Measurements from ENCODE around the gene CSNK1D. TPM values are rescaled to one million over a fixed set of nuclear protein-coding genes. Genes with fewer than 3 reads are reported as not detected.

CSNK1D gene
- total and polyA plus RNA-seq, 10 of the 15 experiments (the other 5 are each of a cell fraction or from before 2014, with no cell fraction given): 5.7 to 105 (median 58.1) TPM

- peaks cover 31% of the 10 kb centered on the region for H4K20me1 ChIP-seq (ENCODE audit: control insufficient read depth, insufficient read depth)
- CTCF ChIA-PET: interaction anchor here (1.0 kb wide), 1 partner anchor 49 kb away, joined by 3 read pairs; no protein-coding TSS in a partner anchor
- POLR2A ChIA-PET: no interaction called here
- BruUV-seq (replicated peaks): no TSS peak
- SMC1A ChIA-PET (ENCODE audit: uncharacterized antibody, unreplicated experiment): interaction anchor here (1.2 to 1.3 kb wide), 2 partner anchors 22 to 33 kb away, joined by 3 read pairs; no protein-coding TSS in a partner anchor
- no peak overlapping the region for H3K4me3 ChIP-seq
- H3K27me3 ChIP-seq (replicated peaks in 1 of 2; ENCODE audit: control insufficient read depth in 2 of 2, insufficient read depth in 2 of 2, low read length in 1 of 2): no peaks in the 10 kb centered on the region
- TF ChIP-seq RAD21 (IDR thresholded peaks at IDR 0.05; ENCODE audit: insufficient read depth, low read depth, low read length) (no peak), ZBTB33 (IDR thresholded peaks at IDR 0.05) (peak; percentile 86), NR2F1 (conservative IDR thresholded peaks at IDR 0.05) (peak; percentile 71), IKZF1 (conservative IDR thresholded peaks at IDR 0.05) (0 out of 2 replicates have a peak, but pooled peaks have one; percentile 29), MTA2 (IDR thresholded peaks at IDR 0.05; ENCODE audit: low read depth) (no peak), ZBTB11 (CRISPR knock-in tag; IDR thresholded peaks at IDR 0.05) (no peak), BCL3 (IDR thresholded peaks at IDR 0.05; ENCODE audit: borderline replicate concordance, insufficient read depth, low read depth, low read length, poor library complexity, severe bottlenecking) (peak; percentile 55), RELA (IDR thresholded peaks at IDR 0.05; ENCODE audit: borderline replicate concordance, partially characterized antibody) (no peak), USF1 (IDR thresholded peaks at IDR 0.05; ENCODE audit: borderline replicate concordance, extremely low read length, insufficient read depth, low read depth, low read length) (no peak), POLR2A (IDR thresholded peaks at IDR 0.05; ENCODE audit: low read depth, low read length) (peak; percentile 43; the same call in 1 of the 2 replicates), ATF7 (IDR thresholded peaks at IDR 0.05; ENCODE audit: low read depth) (0 out of 2 replicates have a peak, but pooled peaks have one; percentile 49), MLLT1 (IDR thresholded peaks at IDR 0.05) (0 out of 2 replicates have a peak, but pooled peaks have one; percentile 43), ZNF207 (IDR thresholded peaks at IDR 0.05; ENCODE audit: borderline replicate concordance) (no peak)
- no peak overlapping the region for H2AFZ ChIP-seq (ENCODE audit: control insufficient read depth, low read depth, low read length)
- intact Hi-C loops (cut with micrococcal nuclease; ENCODE audit: unreplicated experiment) (no loop called here), in situ Hi-C loops (cut with MboI) (no loop called here)
- no peak overlapping the region for H3K27ac ChIP-seq (ENCODE audit: control insufficient read depth, insufficient read depth)
- peaks cover 12% of the 10 kb centered on the region for H3K4me1 ChIP-seq (ENCODE audit: control insufficient read depth, insufficient read depth, low read length)
- peak overlapping the region; percentile 19; the same call in 1 of the 2 replicates for H3K4me2 ChIP-seq (ENCODE audit: control insufficient read depth, insufficient read depth)
- H3K36me3 ChIP-seq (ENCODE audit: control insufficient read depth in 2 of 2, insufficient read depth in 2 of 2, low read length in 1 of 2): peaks cover 37 to 42% of the 10 kb centered on the region in 2 experiments
- WGBS (ENCODE audit: insufficient coverage, insufficient replicate concordance, low lambda C conversion rate, missing lambda C conversion rate): 80% methylated on average over 21 of the region's 21 CpGs
- FAIRE-seq (no peak), ATAC-seq (peak; percentile 63), DNase-seq (ENCODE audit: low read depth, low spot score) (no peak)
- RAD21 ChIA-PET (ENCODE audit: unreplicated experiment): interaction anchor here (0.7 kb wide), 1 partner anchor 31 kb away, joined by 3 read pairs; no protein-coding TSS in a partner anchor
- H3K9ac ChIP-seq (ENCODE audit: control insufficient read depth, insufficient read depth, low read length): no peak overlapping the region
- no peaks in the 10 kb centered on the region for H3K9me3 ChIP-seq (replicated peaks; ENCODE audit: control insufficient read depth, insufficient read depth, low read length)
- peaks cover 66% of the 10 kb centered on the region for H3K79me2 ChIP-seq (ENCODE audit: control insufficient read depth, insufficient read depth, low read length)
Measured at GRCh38 chr17:82267575-82268379, 5.7 kb downstream of the CSNK1D start.

Data from GM12878 (cell line).